NCI-H69 (cell line): ENCODE results near the gene FOXF2.
"Not testable (repeated sequence)": the region's sequence is repeated elsewhere in the genome, so short reads cannot be mapped to it uniquely, and the experiment has no call there.

Source experiments
- DNase-seq: peaks from one replicate; lab custom pipeline; 2025; lab: John Stamatoyannopoulos, UW

FOXF2 gene

GRCh38 chr6:1389369-1390132, at the start of gene FOXF2:
FOXF2 (plus strand) TSS chr6:1389576; CDS start chr6:1389948, 372 bp downstream.
- peak; percentile 35 for DNase-seq

- DNase-seq = no peak
Observed at GRCh38 chr6:1346101-1346500, 43.3 kb upstream of the FOXF2 start.

DNA sequence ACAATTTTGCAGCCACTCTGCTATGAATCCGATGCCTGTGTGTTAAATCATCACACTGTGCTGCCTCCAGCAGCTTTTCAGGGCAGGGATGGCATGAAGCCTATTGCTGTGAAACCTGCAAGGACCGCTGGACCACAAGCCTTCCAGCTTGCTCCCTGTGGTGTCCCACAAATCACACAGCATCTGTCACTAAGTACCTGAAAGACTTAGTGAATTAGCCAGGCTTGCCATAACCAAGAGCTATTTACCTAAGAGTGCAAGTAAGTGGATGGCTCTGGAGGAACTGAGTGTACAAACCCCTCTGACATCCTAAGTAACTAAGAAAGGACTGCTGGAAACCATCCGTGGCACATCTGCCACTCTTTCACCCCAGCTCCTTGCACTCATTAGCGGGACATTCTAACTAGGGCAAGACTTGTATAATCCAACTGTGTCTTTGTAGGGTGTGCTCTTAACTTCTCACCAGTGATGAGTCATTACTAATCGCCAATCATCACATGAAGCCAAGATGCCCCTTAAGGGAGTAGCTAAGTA, 42.8 kb upstream of the FOXF2 start:
- no peak for DNase-seq

GRCh38 chr6:1347161-1347560, 42.2 kb upstream of the FOXF2 start:
- no peak for DNase-seq

DNA sequence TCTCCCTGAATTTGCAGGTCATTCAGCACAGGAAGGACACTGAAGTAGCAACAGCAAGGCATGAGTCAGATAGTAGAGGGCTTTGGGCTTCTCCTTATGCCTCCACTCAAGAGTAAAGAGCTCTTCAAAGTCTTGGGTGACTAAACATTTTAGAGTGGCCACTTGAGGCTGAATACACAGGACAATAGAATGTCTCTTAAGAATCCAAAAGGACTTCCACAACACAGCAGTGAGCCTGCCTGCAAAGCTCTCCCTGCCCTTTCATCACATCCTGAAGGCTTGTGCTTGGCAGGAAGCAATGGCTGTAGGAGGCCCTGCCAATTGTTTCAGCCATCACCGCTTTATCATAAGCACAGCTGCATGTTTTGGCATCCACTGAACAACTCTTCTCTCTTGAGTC, 40.7 kb upstream of the FOXF2 start:
- DNase-seq = no peak

- DNase-seq = no peak
Observed at GRCh38 chr6:1349655-1350054, 39.7 kb upstream of the FOXF2 start.

DNA sequence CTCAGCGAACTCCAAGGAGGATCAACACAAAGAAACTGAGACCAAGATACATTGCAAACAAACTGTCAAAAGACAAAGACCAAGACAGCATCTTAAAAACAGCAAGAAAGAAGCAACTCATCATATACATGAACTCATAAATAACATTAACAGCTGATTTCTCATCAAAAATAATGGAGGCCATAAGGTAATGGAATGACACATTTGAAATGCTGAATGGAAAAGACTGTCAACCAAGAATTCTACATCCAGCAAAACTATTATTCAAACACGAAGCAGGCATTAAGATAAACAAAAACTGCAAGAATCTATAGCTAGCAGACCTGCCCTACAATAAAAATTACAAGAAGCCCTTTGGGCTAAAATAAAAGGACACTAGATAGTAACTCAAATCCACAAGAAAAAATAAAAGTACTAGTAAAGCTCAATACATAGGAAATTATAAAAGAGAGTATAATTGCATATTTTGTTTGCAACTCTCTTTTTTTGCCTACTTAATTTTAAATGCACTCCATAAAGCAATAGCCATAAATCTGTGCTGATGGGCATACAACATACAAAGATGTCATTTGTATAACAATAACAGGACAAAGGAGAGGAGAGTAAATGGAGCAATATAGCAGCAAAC, 37.9 kb upstream of the FOXF2 start:
- no peak for DNase-seq

DNA sequence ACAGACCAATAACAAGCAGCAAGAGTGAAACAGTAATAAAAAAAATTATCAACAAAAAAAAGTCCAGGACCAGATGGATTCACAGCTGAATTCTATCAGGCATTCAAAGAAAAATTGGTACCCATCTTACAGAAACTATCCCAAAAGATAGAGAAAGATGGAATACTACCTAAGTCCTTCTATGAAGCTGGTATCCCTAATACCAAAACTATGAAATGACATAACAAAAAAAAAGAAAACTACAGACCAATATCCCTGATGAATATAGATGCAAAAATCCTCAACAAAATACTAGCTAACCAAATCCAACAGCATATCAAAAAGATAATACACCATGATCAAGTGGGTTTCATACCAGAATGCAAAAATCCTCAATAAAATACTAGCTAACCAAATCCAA, 34.3 kb upstream of the FOXF2 start:
- DNase-seq = not testable (repeated sequence)

DNA sequence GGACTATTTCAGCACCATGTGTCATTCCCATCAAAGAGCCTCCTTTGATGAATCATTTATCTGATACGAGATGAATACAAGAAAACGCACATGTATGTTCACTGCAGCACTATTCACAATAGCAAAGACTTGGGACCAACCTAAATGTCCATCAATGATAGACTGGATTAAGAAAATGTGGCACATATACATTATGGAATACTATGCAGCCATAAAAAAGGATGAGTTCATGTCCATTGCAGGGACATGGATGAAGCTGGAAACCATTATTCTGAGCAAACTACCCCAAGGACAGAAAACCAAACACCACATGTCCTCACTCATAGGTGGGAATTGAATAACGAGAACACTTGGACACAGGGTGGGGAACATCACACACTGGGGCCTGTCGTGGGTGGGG, 27.7 kb upstream of the FOXF2 start:
- DNase-seq = not testable (repeated sequence)

- DNase-seq = no peak
Observed at GRCh38 chr6:1362643-1363042, 26.7 kb upstream of the FOXF2 start.

GRCh38 chr6:1363298-1363697, 26.1 kb upstream of the FOXF2 start:
- no peak for DNase-seq

DNA sequence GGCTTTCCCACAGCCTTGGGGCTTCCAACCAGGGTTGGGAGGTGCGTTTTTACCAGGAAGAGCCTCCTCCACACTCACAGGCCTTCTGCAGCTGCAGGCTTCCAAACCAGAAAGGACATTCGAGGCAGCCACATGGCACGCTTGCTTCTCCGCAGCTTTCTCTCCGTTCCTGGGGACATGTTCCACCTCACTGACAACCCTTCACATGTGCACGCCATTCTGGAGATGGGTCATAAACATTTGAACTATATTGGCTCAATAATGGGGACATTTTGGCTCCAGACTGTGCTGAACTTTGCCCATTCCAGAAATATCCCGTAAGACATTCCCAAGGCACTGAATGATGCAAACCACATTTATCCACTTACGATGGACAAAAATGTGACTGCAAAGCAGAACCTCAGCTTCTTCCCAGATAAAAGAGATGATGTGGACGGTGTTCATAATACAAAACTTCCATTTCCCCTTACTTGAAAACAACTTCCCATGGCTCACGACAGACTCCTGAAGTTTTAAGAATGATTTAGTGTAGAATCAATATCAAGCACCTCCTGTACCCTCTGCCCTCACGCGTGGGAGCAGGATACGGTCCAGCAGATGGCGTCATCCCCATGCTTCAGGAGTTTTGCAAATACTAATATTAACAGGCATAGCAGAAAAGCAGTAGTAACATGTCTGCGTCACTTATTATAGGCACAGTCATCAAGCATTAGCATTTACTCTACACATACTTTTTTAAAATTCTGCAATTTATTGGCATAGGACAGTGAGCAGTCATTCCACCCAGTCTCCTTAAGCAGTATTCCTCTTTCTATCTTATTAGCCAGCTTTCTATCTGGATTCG, 25.4 kb upstream of the FOXF2 start:
- no peak for DNase-seq

GRCh38 chr6:1364791-1365190, 24.6 kb upstream of the FOXF2 start:
- DNase-seq = no peak

- DNase-seq = no peak
Observed at GRCh38 chr6:1365686-1366085, 23.7 kb upstream of the FOXF2 start.

DNA sequence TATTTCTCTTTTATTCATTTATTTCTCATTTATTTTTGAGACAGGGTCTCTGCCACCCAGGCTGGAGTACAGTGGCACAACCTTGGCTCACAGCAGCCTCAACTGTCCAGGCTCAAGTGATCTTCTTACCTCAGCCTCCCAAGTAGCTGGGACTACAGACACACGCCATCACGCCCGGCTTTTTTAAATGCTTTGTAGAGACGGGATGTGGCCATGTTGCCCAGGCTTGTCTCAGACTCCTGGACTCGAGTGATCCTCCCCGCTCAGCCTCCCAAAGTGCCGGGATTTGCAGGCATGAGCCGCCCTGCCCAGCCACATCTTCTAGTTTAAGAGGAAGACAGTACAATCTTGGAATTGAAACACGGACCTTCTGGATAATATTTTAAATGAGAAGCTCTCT, 21.6 kb upstream of the FOXF2 start:
- DNase-seq = no peak

DNA sequence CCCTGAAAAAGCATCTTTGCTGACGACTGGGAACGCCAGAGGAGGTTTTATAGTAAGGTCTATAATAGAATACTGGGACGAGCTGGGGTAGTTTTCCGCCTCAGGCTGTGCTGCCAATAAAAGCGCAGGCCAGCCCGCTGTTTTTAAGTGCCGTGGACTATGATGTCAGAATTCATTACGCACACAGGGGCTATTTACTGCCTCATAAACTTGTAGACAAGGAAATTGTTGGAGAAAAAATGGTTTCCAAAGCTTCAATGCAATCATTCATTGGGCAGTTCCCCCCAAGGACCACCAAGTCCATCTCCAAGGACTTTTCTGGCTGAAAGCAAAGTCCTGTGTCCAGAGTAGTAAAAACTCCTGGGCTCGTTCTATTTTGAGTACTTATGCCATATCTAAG, 20.4 kb upstream of the FOXF2 start:
- no peak for DNase-seq

DNA sequence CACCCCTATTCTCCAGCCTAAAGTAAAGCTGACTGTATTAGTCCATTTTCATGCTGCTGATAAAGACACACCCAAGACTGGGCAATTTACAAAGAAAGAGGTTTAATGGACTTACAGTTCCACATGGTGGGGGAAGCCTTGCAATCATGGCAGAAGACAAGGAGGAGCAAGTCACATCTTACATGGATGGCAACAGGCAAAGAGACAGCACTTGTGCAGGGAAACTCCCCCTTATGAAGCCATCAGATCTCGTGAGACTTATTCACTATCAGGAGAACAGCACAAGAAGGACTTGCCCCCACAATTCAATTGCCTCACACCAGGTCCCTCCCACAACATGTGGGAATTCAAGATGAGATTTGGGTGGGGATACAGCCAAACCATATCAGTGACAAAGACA, 19.7 kb upstream of the FOXF2 start:
- DNase-seq = not testable (repeated sequence)

DNA sequence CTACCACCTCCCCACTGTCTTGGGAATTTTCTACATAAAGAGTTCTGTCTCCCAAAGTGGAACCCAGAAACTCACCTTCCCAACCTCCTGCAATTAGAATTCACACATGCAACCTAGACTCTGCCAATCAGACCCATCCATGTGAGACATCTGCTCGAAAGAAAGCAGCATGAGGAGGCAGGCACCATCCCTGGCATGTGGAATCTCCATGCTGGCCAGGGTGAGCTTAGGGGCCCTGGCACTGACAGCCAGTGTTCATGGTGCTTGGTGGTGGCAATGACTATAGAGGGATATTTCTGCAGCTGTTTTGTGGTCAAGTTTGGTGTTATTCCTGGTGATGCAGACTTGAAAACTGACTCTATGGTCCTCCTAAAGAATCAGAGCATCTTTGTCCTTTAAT, 17.4 kb upstream of the FOXF2 start:
- DNase-seq = no peak

DNA sequence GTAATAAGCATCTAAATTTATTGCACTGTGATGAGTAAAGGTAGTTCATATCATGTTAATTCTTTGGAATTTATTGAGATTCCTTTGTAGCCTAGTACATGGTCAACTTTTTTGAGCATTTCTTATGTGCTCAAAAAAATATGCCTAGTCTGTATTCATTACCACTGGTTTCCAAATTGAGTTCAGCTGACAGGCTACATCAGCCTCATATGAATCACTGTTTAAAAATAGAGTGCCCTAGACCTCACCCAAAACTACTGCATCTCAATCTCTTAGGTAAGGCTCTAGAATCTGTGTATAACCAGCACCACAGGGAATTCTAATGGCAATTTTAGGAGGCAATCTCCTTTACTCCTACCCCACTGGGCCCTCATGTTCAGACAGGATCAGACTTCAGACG, 16.7 kb upstream of the FOXF2 start:
- DNase-seq = no peak

DNA sequence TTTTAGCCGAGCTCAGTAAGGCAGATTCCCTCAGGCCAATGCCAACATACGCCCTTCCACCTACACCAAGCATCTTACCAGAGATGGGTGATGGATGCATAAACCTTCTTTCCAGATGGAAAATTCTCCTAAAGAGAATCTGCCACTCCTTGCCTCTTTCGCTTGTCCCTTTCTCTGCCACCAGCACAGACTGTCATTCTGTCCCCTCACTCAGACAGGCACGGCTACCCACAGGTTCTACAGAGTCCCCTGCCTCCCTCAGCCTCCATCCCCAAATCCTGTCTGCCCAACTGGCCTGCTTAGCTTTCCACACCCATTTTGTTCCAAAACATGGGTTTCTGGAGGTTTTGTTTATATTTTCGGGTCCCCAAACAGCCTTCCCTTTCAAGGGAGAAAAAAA, 12.7 kb upstream of the FOXF2 start:
- no peak for DNase-seq

DNA sequence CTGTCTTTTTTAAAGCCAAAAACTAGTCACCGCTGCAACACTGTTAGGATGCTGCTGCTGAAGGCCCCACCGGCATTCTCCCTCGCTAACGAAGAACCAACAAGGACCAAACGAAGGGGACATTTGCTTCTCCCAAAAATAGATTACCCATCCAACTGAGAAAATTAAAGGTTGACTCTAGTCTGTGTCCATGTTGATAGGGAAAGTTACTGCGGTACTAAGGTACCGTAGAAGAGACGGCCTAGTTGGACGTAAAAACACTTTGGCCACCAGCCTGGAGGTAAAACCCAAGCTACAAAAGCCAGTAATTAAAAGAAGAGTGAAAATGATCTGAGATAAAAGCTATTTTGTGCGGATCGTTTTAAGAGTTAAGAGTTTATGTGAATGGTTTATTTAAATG, 11.8 kb upstream of the FOXF2 start:
- DNase-seq = no peak
